C4-2B (cell line): ENCODE data around the gene SLC4A1AP.
"Not testable (repeated sequence)": the region's sequence is repeated elsewhere in the genome, so short reads cannot be mapped to it uniquely, and the experiment has no call there.

Source experiments
- CTCF ChIP-seq: fragments of 450-650 bp; conservative IDR thresholded peaks from 2 replicates; pipeline ENCODE4 v1.5.1; 2017; ENCODE audit warnings: mild to moderate bottlenecking
- ZFX ChIP-seq: fragments of 450-650 bp; IDR thresholded peaks from 2 replicates; pipeline ENCODE4 v1.6.1; 2017

GRCh38 chr2:27626921-27627320, 36.8 kb upstream of the SLC4A1AP start:
- not testable (repeated sequence) for TF ChIP-seq CTCF, ZFX
